ENCODE data around the gene STOX2. TPM values are rescaled to one million over a fixed set of nuclear protein-coding genes. Genes with fewer than 3 reads are reported as not detected.

Gene STOX2
- total and polyA plus RNA-seq, 2 of the 13 experiments (the other 11 are each of a cell fraction or from before 2014, with no cell fraction given): 0.01 to 0.15 TPM

- no peak for TF ChIP-seq POLR2AphosphoS2 (IDR thresholded peaks at IDR 0.05; ENCODE audit: low read depth, low read length)
Measured at GRCh38 chr4:183996868-183997267, 91.8 kb downstream of the STOX2 start (continued).

GRCh38 chr4:183999435-183999834 is 94.3 kb downstream of the STOX2 start:
- Histone ChIP-seq H3K79me2 (ENCODE audit: insufficient read depth, low read length) (no peaks in the 10 kb centered on the region), H3K27me3 (ENCODE audit: control insufficient read depth in 1 of 2, insufficient read depth in 2 of 2, low read length in 2 of 2) (no peaks in the 10 kb centered on the region), H3K9ac (ENCODE audit: insufficient read depth, low read depth, low read length) (no peak overlapping the region), H3K4me1 (ENCODE audit: insufficient read depth, low read length) (no peaks in the 10 kb centered on the region), H4K20me1 (ENCODE audit: insufficient read depth, low read length) (no peaks in the 10 kb centered on the region), H2AFZ (ENCODE audit: low read length) (no peak overlapping the region), H3K36me3 (replicated peaks in 1 of 2; ENCODE audit: control insufficient read depth in 1 of 2, insufficient read depth in 2 of 2, low read length in 2 of 2) (no peaks in the 10 kb centered on the region), H3K27ac (ENCODE audit: extremely low read length, insufficient read depth, low read length) (no peak overlapping the region), H3K4me2 (ENCODE audit: low read depth, low read length) (no peak overlapping the region), H3K9me3 (ENCODE audit: low read length) (no peaks in the 10 kb centered on the region), H3K4me3 (replicated peaks in 1 of 3; ENCODE audit: insufficient read depth in 1 of 3, low read depth in 2 of 3, low read length in 3 of 3) (no peak overlapping the region)
- no peak for TF ChIP-seq HNRNPUL1 (IDR thresholded peaks at IDR 0.05; ENCODE audit: low read depth, low read length)
- no peak for TF ChIP-seq HNRNPK (IDR thresholded peaks at IDR 0.05; ENCODE audit: low read depth, low read length, poor library complexity, severe bottlenecking)
- no peak for TF ChIP-seq ZFP90 (CRISPR knock-in tag; IDR thresholded peaks at IDR 0.05; ENCODE audit: borderline replicate concordance)
- TF ChIP-seq TFDP1 (CRISPR knock-in tag; IDR thresholded peaks at IDR 0.05; ENCODE audit: borderline replicate concordance): no peak
- no peak for TF ChIP-seq FOSL1 (CRISPR knock-in tag; IDR thresholded peaks at IDR 0.05; ENCODE audit: borderline replicate concordance)
- TF ChIP-seq ZNF703 (CRISPR knock-in tag; IDR thresholded peaks at IDR 0.05; ENCODE audit: borderline replicate concordance): no peak
- no peak for TF ChIP-seq CHCHD3 (CRISPR knock-in tag; IDR thresholded peaks at IDR 0.05)
- TF ChIP-seq ZNF572 (CRISPR knock-in tag; IDR thresholded peaks at IDR 0.05): no peak
- TF ChIP-seq TARDBP (CRISPR knock-in tag; IDR thresholded peaks at IDR 0.05): no peak
- no peak for TF ChIP-seq PBX3 (CRISPR knock-in tag; IDR thresholded peaks at IDR 0.05; ENCODE audit: borderline replicate concordance)
- TF ChIP-seq ZNF850 (CRISPR knock-in tag; conservative IDR thresholded peaks at IDR 0.05): no peak
- no peak for TF ChIP-seq ZNF737 (CRISPR knock-in tag; IDR thresholded peaks at IDR 0.05; ENCODE audit: borderline replicate concordance)
- TF ChIP-seq NCOR1 (IDR thresholded peaks at IDR 0.05; ENCODE audit: borderline replicate concordance, low read length): no peak
- TF ChIP-seq ZFX (CRISPR knock-in tag; IDR thresholded peaks at IDR 0.05; ENCODE audit: low read depth): no peak
- TF ChIP-seq SP140L (CRISPR knock-in tag; IDR thresholded peaks at IDR 0.05; ENCODE audit: borderline replicate concordance): no peak
- in situ Hi-C loops (cut with HindIII; ENCODE audit: extremely low pct_ligation_motif_present, low pct_unique_long_range_greater_than_20kb) (no loop called here), intact Hi-C loops (cut with micrococcal nuclease; ENCODE audit: unreplicated experiment) (no loop called here)
- ATAC-seq: no peak
- no peak for DNase-seq (ENCODE audit: low spot score)
- ChIA-PET POLR2A (no interaction called here), CTCF (ENCODE audit: low intra/inter-chr PET ratio, low total read pairs) (no interaction called here)
- BruUV-seq (replicated peaks): no TSS peak
- FAIRE-seq: no peak
- 51% methylated on average over 5 of the region's 6 CpGs for WGBS (ENCODE audit: low lambda C conversion rate)
